ENCODE measurements around the gene FAM131C. TPM values are rescaled to one million over a fixed set of nuclear protein-coding genes. Genes with fewer than 3 reads are reported as not detected.

Gene FAM131C
- total RNA-seq, 1 experiment from 2014 or later = 7.4 TPM

DNA sequence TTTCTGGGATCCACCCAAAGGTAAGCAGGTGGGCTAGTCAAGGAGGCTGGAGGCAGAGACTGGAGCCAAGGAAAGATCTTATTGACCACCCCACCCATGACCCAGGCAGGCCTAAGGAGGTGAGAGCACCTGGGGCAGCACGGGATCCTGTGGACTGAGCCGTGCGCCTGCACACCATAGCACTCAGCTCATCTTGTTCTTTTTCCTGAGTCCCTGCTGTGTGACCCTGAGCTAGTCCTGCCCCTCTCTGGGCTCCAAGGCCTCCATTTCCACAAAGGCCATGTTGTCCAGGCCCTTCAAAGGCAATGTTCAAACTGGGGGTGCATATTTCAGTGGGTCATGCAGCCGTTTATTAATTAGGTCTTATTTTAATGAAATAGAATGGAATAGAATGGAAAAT lies 7.2 kb downstream of the FAM131C start:
- ChIA-PET POLR2A (ENCODE audit: unreplicated experiment) (interaction anchor here (0.6 kb wide), 1 partner anchor 105 kb away, joined by 6 read pairs; no protein-coding TSS in a partner anchor), CTCF (no interaction called here)
- Histone ChIP-seq H3K4me1 (replicated peaks; ENCODE audit: insufficient read depth) (peaks cover 3% of the 10 kb centered on the region), H3K27me3 (ENCODE audit: insufficient read depth, low read depth) (no peaks in the 10 kb centered on the region), H4K20me1 (ENCODE audit: insufficient read depth) (no peaks in the 10 kb centered on the region), H3F3A (ENCODE audit: insufficient read depth, low read depth) (peaks cover 18% of the 10 kb centered on the region; the same call in 1 of the 2 replicates), H3K27ac (no peak overlapping the region), H3K4me2 (no peak overlapping the region), H3K4me3 (no peak overlapping the region), H2AFZ (no peak overlapping the region), H3K79me2 (ENCODE audit: low read depth) (no peaks in the 10 kb centered on the region), H3K9me2 (ENCODE audit: insufficient read depth) (no peaks in the 10 kb centered on the region), H3K36me3 (ENCODE audit: low read depth) (no peaks in the 10 kb centered on the region), H3K9me3 (ENCODE audit: insufficient read depth, low read depth) (no peaks in the 10 kb centered on the region)
- TF ChIP-seq, protein P1, sequence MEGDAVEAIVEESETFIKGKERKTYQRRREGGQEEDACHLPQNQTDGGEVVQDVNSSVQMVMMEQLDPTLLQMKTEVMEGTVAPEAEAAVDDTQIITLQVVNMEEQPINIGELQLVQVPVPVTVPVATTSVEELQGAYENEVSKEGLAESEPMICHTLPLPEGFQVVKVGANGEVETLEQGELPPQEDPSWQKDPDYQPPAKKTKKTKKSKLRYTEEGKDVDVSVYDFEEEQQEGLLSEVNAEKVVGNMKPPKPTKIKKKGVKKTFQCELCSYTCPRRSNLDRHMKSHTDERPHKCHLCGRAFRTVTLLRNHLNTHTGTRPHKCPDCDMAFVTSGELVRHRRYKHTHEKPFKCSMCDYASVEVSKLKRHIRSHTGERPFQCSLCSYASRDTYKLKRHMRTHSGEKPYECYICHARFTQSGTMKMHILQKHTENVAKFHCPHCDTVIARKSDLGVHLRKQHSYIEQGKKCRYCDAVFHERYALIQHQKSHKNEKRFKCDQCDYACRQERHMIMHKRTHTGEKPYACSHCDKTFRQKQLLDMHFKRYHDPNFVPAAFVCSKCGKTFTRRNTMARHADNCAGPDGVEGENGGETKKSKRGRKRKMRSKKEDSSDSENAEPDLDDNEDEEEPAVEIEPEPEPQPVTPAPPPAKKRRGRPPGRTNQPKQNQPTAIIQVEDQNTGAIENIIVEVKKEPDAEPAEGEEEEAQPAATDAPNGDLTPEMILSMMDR (conservative IDR thresholded peaks at IDR 0.05) = no peak
- TF ChIP-seq EZH2 (IDR thresholded peaks at IDR 0.05; ENCODE audit: low read depth) = no peak
- intact Hi-C loops (cut with micrococcal nuclease; ENCODE audit: unreplicated experiment) = no loop called here
- BruUV-seq (replicated peaks) = no TSS peak
- DNase-seq = no peak

DNA sequence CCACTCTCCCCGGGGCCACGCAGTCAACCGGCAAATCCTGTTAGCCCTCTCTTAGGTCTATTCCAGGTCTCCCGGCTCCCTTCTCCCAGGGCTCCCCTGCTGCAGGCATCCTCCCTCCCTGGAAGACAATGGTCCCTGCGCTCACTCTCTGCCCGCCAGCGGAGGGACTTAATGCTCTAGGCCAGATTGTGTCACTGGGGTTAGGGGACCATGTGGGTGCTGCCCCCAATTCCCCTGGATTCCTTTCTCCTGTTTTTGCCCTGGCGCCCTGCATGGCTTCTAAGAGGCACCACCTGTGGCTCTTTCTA lies 8.2 kb downstream of the FAM131C start:
- POLR2A ChIA-PET (ENCODE audit: unreplicated experiment) = no interaction called here
- no TSS peak for BruUV-seq (replicated peaks)

DNA sequence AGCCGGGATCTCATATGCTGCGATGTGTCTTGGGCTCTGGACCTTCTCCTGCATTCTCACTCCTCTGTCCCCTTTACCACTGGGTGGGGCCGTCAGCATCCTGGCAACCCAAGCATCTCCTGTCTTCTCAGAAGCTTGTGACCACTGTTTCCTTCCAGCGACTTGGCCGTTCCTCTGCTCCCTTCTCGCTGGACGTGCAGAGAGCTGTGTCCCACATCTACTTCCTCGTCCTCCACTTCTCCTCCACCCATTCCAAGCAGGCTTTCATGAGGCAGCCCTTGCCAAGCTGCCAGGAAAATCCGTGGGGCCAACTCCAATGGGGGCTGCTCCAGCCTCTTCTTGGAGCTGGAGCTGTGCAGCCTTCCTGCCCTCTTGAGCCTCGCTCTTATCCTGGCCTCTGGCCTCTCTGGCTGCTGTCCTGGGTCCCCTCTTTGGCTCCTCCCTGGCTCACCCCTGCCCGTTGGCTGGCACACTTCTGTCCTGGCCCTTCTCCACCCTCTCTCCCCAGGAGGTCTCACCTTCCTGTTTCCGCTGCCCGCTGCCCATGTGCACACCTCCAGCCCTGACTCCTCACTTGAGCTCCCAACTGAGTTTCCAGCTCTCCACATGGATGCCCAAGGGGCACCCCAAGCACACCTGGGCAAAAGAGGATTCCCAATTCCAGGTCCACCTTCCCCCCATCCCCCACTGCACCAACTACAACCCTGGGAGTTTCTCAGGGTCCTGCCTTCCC lies 8.7 kb downstream of the FAM131C start:
- H3F3A ChIP-seq (ENCODE audit: insufficient read depth, low read depth) = peaks cover 19% of the 10 kb centered on the region; the same call in 1 of the 2 replicates
- no TSS peak for BruUV-seq (replicated peaks)
- no peaks in the 10 kb centered on the region for H3K27me3 ChIP-seq (ENCODE audit: insufficient read depth, low read depth)
- no peaks in the 10 kb centered on the region for H3K79me2 ChIP-seq (ENCODE audit: low read depth)
- H2AFZ ChIP-seq = no peak overlapping the region
- no peaks in the 10 kb centered on the region for H3K36me3 ChIP-seq (ENCODE audit: low read depth)
- ChIA-PET CTCF (no interaction called here), POLR2A (ENCODE audit: unreplicated experiment) (no interaction called here)
- H3K4me1 ChIP-seq (replicated peaks; ENCODE audit: insufficient read depth) = peaks cover 9% of the 10 kb centered on the region
- DNase-seq = no peak
- no peak overlapping the region for H3K27ac ChIP-seq
- intact Hi-C loops (cut with micrococcal nuclease; ENCODE audit: unreplicated experiment) = no loop called here
- H3K4me2 ChIP-seq = no peak overlapping the region
- no peaks in the 10 kb centered on the region for H3K9me3 ChIP-seq (ENCODE audit: insufficient read depth, low read depth)
- no peak overlapping the region for H3K4me3 ChIP-seq
- no peak for TF ChIP-seq EZH2 (IDR thresholded peaks at IDR 0.05; ENCODE audit: low read depth)
- TF ChIP-seq, protein P1 (conservative IDR thresholded peaks at IDR 0.05) = no peak
- H4K20me1 ChIP-seq (ENCODE audit: insufficient read depth) = no peaks in the 10 kb centered on the region
- no peaks in the 10 kb centered on the region for H3K9me2 ChIP-seq (ENCODE audit: insufficient read depth)

More for the DNA sequence above, 8.2 kb downstream of the FAM131C start:
- Histone ChIP-seq H4K20me1 (ENCODE audit: insufficient read depth) (no peaks in the 10 kb centered on the region), H3K27me3 (ENCODE audit: insufficient read depth, low read depth) (no peaks in the 10 kb centered on the region), H3K4me3 (no peak overlapping the region), H3K9me3 (ENCODE audit: insufficient read depth, low read depth) (no peaks in the 10 kb centered on the region), H3K79me2 (ENCODE audit: low read depth) (no peaks in the 10 kb centered on the region), H3F3A (ENCODE audit: insufficient read depth, low read depth) (peaks cover 19% of the 10 kb centered on the region; the same call in 1 of the 2 replicates), H3K36me3 (ENCODE audit: low read depth) (no peaks in the 10 kb centered on the region), H2AFZ (no peak overlapping the region), H3K4me2 (no peak overlapping the region), H3K9me2 (ENCODE audit: insufficient read depth) (no peaks in the 10 kb centered on the region), H3K4me1 (replicated peaks; ENCODE audit: insufficient read depth) (peaks cover 9% of the 10 kb centered on the region), H3K27ac (no peak overlapping the region)
- TF ChIP-seq, protein P1 (conservative IDR thresholded peaks at IDR 0.05) = no peak
- no peak for TF ChIP-seq EZH2 (IDR thresholded peaks at IDR 0.05; ENCODE audit: low read depth)
- DNase-seq = no peak
- intact Hi-C loops (cut with micrococcal nuclease; ENCODE audit: unreplicated experiment) = no loop called here
- CTCF ChIA-PET = interaction anchor here (0.7 kb wide), 1 partner anchor 93 kb away, joined by 4 read pairs; no protein-coding TSS in a partner anchor
